CD4-positive, alpha-beta T cell treated with Interleukin-1 beta for 1 hour (primary cell): ENCODE results near the gene TBC1D5.

Experiments used
- DNase-seq, 2 donors: peaks; one replicate each; pipeline ENCODE4 v3.0.0-alpha.2; 2020 to 2022

The TBC1D5 gene

GRCh38 chr3:17459470-17459993 lies 282.9 kb downstream of the TBC1D5 start:
- DNase-seq = no peak

- DNase-seq = no peak
Observed at GRCh38 chr3:17456650-17457049, 285.8 kb downstream of the TBC1D5 start.

GRCh38 chr3:17456046-17456445 lies 286.4 kb downstream of the TBC1D5 start:
- DNase-seq = no peak

GRCh38 chr3:17444865-17445264 lies 297.6 kb downstream of the TBC1D5 start:
- DNase-seq = no peak

- no peak for DNase-seq
Observed at GRCh38 chr3:17443142-17443541, 299.3 kb downstream of the TBC1D5 start.

DNA sequence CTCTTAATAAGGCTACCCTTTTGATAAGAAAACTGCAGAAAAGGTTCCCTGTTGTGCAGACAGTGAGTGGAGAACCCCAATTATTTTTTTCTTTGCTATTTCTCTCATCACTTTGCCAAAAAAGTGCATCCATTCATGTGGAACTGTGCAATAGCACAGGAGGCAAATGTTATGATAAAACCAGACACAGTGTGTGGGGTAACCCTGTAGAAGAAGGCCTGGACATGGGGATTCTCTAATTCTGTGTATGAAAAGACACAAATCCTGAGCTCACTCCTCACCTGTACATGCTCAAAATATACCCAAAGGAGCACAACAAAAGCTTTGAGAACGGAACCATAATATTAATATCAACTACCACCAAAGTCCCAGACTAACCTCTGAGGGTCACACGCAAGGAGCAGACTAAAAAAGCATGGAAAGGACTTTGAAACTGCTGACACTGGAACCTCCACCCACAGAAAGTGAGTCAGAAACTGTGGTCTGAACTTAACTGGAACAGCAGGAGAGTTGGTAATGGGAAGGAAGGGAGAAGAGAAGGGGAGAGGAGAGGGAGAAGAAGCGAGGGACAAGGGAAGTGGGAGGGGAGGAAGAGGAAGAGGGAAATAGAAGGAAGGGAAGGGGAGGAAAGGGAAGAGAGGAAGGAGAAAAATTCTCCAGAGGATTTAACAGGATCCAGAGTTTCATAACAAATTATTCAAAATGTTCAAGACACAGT lies 299.9 kb downstream of the TBC1D5 start:
- DNase-seq = no peak

- no peak for DNase-seq
Observed at GRCh38 chr3:17433876-17434275, 308.6 kb downstream of the TBC1D5 start.

GRCh38 chr3:17432236-17432635 lies 310.2 kb downstream of the TBC1D5 start:
- no peak for DNase-seq

DNA sequence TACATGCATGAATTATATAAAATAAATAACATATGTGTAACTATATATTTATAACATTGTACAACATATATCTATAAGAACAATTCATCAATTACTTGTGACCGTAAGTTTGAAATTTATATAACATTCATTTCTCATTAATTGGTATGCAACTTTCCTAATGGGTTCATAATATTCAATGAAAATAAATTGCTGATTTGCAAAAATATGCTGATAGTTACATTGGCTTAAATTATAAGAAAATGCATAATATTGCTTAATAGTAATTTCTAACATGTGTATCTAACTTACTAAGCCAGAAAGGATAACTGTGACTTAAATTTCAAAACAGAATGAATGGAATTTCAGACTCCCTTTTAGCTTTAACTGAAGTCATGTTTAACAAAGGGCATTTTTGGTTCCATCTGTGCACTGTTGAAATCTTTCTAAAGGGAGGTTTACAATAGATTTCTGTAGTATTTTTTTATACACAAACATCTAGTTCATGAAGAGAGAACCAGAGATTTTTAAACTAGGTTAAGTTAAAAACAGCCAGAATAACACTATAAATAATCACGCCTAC lies 310.9 kb downstream of the TBC1D5 start:
- no peak for DNase-seq

DNA sequence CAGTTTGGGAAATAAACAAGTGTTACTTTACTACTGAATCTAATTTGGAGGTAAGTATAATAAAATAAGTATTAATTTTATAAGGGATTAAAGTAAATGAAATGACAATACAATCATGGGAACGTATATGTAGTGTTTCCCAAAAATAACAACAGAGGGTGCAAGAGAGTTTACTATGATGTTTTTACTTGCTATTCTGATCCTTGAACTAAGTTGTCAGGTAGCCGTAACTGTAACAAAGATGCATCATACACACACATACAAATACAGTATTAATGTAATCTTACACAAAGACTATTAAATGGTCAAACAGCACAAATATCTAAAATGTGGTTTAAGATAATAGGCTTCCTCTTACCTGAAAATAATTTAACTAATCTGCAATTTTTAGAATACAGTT lies 311.4 kb downstream of the TBC1D5 start:
- no peak for DNase-seq

- no peak for DNase-seq
Observed at GRCh38 chr3:17430582-17430981, 311.8 kb downstream of the TBC1D5 start.

DNA sequence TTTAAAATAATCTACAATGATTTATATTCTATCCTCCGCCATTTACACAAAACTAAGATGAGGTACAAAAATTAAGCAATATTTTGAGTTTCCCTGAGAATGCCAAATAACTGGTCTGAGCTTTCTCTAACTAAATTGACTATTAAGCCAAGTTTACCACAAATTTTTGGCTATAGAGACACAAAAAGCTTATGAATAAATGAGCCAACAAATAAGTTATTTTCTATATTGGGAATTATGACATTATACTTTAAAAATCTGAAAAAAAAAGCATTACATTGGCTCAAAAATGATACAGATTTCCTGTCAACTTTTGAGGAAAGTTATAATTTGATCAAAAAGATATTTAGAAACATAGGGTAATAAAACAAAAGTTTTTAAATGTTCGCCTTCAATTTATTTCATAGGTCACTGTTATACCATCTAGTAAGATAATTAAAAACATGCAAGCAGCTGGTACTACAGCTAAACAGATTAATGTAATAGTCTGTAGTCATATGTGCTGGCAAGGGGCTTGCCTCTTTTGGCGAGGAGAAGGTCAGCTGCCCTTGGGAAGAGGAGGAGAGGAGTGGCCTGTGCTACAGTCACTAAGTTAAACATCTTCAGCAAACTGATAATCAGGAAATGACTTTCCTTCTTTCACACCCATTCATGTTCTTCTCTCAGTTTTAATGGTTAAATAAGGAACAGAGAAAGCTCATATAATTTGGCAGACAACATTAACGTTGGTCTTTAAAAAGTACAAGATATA lies 318.5 kb downstream of the TBC1D5 start:
- DNase-seq = no peak

DNA sequence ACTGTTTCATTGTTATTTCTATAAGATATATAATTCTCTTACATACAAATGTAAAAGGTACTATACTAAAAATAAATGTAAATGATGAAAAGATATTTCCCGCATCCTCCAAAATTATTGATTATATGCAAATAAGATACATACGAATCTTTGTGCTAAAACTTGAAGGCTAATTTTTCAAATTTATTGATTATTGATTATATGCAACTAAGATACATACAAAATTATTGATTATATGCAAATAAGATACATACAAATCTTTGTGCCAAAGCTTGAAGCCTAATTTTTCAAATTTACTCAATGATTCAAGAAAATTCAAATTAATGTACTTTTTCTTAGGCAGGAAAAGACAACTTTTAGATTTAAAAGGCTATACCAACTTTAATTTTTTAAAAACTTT lies 319.8 kb downstream of the TBC1D5 start:
- DNase-seq = no peak

GRCh38 chr3:17420668-17421067 lies 321.8 kb downstream of the TBC1D5 start:
- no peak for DNase-seq

GRCh38 chr3:17412950-17413530 lies 329.4 kb downstream of the TBC1D5 start:
- DNase-seq = peak in 1 of 2 donors; percentile 63

- no peak for DNase-seq
Observed at GRCh38 chr3:17411157-17411877, 331.1 kb downstream of the TBC1D5 start.

DNA sequence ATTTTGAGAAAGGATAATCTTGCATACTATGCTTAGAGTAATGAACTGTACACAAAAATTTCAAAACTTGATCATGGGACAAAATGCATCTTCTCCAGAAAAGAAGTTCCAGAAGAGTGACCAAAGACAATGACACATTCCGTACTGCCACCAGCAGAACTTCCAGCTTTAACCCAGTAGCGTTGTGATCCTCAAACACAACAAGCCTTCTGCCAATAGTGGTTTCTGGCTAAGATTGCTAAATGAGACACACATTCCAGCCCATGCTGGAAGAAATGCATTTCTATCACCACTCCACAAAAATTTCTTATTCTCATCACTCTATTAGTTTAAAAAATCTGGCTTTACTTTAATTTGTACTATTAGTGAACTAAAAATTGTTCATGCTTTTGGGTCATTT lies 334.9 kb downstream of the TBC1D5 start:
- DNase-seq = no peak

DNA sequence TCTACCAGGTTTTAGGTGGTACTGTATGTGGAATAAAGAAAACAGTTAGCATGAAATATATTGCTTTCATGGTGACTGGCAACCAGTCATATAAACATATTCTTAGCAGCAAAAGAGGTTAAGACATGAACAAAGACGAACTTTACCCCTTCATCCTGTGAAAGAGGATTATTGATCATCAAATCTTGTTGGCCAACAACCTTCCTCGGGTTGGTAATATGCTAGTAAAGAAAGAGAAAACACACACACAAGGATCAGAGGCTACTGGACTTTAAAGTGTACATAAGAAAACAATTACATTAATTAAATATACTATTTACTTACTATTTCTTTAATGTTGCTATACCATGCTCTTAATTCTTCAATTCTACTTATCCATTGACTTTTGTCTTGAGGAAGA lies 337.9 kb downstream of the TBC1D5 start:
- DNase-seq = no peak

- no peak for DNase-seq
Observed at GRCh38 chr3:17402442-17402841, 340.0 kb downstream of the TBC1D5 start.

- DNase-seq = no peak
Observed at GRCh38 chr3:17401912-17402311, 340.5 kb downstream of the TBC1D5 start.

- no peak for DNase-seq
Observed at GRCh38 chr3:17399586-17399985, 342.8 kb downstream of the TBC1D5 start.

GRCh38 chr3:17398959-17399551 lies 343.4 kb downstream of the TBC1D5 start:
- DNase-seq = no peak
